Kidney (tissue), 14 donors: ENCODE results near the gene ITPR1. TPM values are rescaled to one million over a fixed set of nuclear protein-coding genes. Genes with fewer than 3 reads are reported as not detected.

Experiments used
- DNase-seq, 5 donors: peaks; one replicate each; pipeline ENCODE4 v3.0.0-alpha.2; 2013 to 2020
- FAIRE-seq: peaks from 2 replicates; lab custom pipeline; 2012; peaks lifted over from hg19 to GRCh38; lab: Jason Lieb, UNC
- H3K27ac ChIP-seq, 2 donors: one replicate each; pipeline ENCODE4 v1.7.0; 2013; ENCODE audit warnings: low read depth in 2 of 2, low read length in 2 of 2, inconsistent platforms in 1 of 2
- H3K27me3 ChIP-seq: one replicate; pipeline ENCODE4 v1.7.1; 2013; ENCODE audit warnings: low read length, inconsistent platforms; ENCODE audit not compliant: control insufficient read depth, insufficient read depth
- H3K36me3 ChIP-seq, 3 donors: one replicate each; pipeline versions ENCODE4 v1.7.0 to v1.7.1; 2013; ENCODE audit warnings: low read length in 3 of 3, control low read depth in 1 of 3, inconsistent platforms in 1 of 3; ENCODE audit not compliant: insufficient read depth in 3 of 3, control insufficient read depth in 2 of 3
- H3K4me1 ChIP-seq, 3 donors: one replicate each; pipeline versions ENCODE4 v1.7.0 to v1.7.1; 2013; ENCODE audit warnings: low read length in 3 of 3, inconsistent platforms in 1 of 3, low read depth in 1 of 3; ENCODE audit not compliant: control insufficient read depth in 2 of 3, insufficient read depth in 2 of 3
- H3K4me3 ChIP-seq, 3 donors: one replicate each; pipeline versions ENCODE4 v1.7.0 to v1.8.1; 2013; ENCODE audit warnings: low read length in 3 of 3, control low read depth in 1 of 3, inconsistent platforms in 1 of 3
- H3K9ac ChIP-seq, 3 donors: one replicate each; pipeline versions ENCODE4 v1.7.0 to v1.7.1; 2013; ENCODE audit warnings: low read length in 3 of 3, control low read depth in 1 of 3, inconsistent platforms in 1 of 3
- H3K9me3 ChIP-seq, 3 donors: one replicate each; pipeline versions ENCODE4 v1.7.0 to v1.7.1; 2013; ENCODE audit warnings: low read length in 3 of 3, control low read depth in 1 of 3, inconsistent platforms in 1 of 3; ENCODE audit not compliant: control insufficient read depth in 2 of 3, insufficient read depth in 1 of 3
- CTCF ChIP-seq: IDR thresholded peaks from 3 replicates; pipeline ENCODE4 v1.5.1; 2012; ENCODE audit warnings: mild to moderate bottlenecking, moderate library complexity, borderline replicate concordance; ENCODE audit not compliant: insufficient read depth; ENCODE audit errors: extremely low read depth
- intact Hi-C: fragments of 100-400 bp; cut with DNase I; formaldehyde crosslinking; loops from one replicate; pipeline ENCODE4 v1.11.1; 2022
- polyA plus RNA-seq: library from polyadenylated mRNA; stranded (reverse); fragments of 350-450 nt; fragmentation: Illumina TruSeq; extraction: RNeasy Lipid Tissue Mini Kit (QIAGEN cat#74804); gene quantifications from one replicate; pipeline ENCODE4 v1.2.3, GENCODE V29; 2014; ENCODE audit warnings: low read depth, low replicate concordance; ENCODE audit not compliant: insufficient read depth
- total RNA-seq: library from RNA; stranded (reverse); fragmentation: NEBNext Ultra II Directional; extraction: Animal tissue kit (Norgen Biotek cat#: 25700); gene quantifications from one replicate; pipeline ENCODE4 v1.2.1, GENCODE V29; 2021
- donor health status: control.
- donor health status: control.
- donor health status: control.
- donor health status: control.
- donor health status: control.
- donor health status: DM: yes; HTN: yes; CAD: no.
- donor health status: Normal renal cell carcinoma (clear cell type).

The ITPR1 gene
- total and polyA plus RNA-seq, 2 donors from 2014 or later: 30.2 to 81.2 TPM

DNA sequence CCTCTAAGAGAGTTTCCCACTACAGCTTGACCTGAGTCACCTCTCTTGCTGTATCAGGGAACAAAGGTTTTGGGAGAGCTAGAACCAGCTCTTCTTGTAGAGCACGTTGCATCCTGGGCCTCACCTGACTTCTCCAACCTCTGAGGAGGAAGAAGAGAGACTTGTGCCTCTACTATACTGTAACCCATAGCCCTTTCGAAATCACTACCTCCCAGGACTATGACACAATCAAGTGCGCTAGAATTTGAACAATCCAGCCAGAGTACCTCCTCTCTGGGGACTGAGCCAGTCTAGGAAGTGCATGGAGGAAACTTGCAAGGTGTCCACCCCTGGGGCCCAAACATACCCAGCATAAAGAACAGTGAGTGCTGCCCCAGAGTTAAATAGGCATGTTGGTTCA is 293.3 kb downstream of the ITPR1 start:
- no peak overlapping the region for H3K4me3 ChIP-seq
- no peak for TF ChIP-seq CTCF
- H3K27ac ChIP-seq: no peak overlapping the region
- H3K9ac ChIP-seq: no peak overlapping the region
- peaks cover 0 to 3% (median 0%) of the 10 kb centered on the region in 3 donors for H3K9me3 ChIP-seq
- DNase-seq (no peak), FAIRE-seq (no peak)
- no peaks in the 10 kb centered on the region for H3K4me1 ChIP-seq
- H3K27me3 ChIP-seq: no peaks in the 10 kb centered on the region
- intact Hi-C loops: no loop called here
- peaks cover 9 to 24% (median 16%) of the 10 kb centered on the region in 3 donors for H3K36me3 ChIP-seq

DNA sequence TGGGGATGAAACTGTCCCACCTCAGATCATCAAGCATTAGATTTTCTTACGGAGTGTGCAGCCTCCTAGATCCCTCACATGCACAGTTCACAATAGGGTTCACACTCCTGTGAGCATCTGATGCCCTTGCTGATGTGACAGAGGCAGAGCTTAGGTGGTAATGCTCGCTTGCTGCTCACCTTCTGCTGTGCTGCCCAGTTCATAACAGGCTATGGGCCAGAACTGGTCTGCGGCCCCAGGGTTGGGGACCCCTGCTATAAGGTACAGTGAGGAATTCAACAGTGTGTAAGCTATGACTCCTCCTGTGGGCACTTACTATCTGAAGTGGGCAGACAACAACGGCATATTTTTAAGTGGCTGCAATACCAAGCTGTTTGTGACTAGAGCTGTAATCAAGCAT is 298.2 kb downstream of the ITPR1 start:
- no peak for FAIRE-seq
- no peaks in the 10 kb centered on the region for H3K27me3 ChIP-seq
- H3K9ac ChIP-seq: no peak overlapping the region
- DNase-seq: no peak
- H3K9me3 ChIP-seq: peaks cover 0 to 3% (median 0%) of the 10 kb centered on the region in 3 donors
- H3K4me1 ChIP-seq: no peaks in the 10 kb centered on the region
- no peak overlapping the region for H3K27ac ChIP-seq
- intact Hi-C loops: no loop called here
- H3K4me3 ChIP-seq: no peak overlapping the region
- TF ChIP-seq CTCF: no peak
- peaks cover 9 to 46% (median 11%) of the 10 kb centered on the region in 3 donors for H3K36me3 ChIP-seq

GRCh38 chr3:4793311-4793710 is 300.2 kb downstream of the ITPR1 start:
- intact Hi-C loops: no loop called here
- H3K9me3 ChIP-seq: peaks cover 0 to 10% (median 0%) of the 10 kb centered on the region in 3 donors
- no peak for TF ChIP-seq CTCF
- H3K9ac ChIP-seq: no peak overlapping the region
- DNase-seq (no peak), FAIRE-seq (no peak)
- no peaks in the 10 kb centered on the region for H3K27me3 ChIP-seq
- H3K4me3 ChIP-seq: no peak overlapping the region
- no peak overlapping the region for H3K27ac ChIP-seq
- H3K36me3 ChIP-seq: peaks cover 11 to 53% (median 14%) of the 10 kb centered on the region in 3 donors
- no peaks in the 10 kb centered on the region for H3K4me1 ChIP-seq

DNA sequence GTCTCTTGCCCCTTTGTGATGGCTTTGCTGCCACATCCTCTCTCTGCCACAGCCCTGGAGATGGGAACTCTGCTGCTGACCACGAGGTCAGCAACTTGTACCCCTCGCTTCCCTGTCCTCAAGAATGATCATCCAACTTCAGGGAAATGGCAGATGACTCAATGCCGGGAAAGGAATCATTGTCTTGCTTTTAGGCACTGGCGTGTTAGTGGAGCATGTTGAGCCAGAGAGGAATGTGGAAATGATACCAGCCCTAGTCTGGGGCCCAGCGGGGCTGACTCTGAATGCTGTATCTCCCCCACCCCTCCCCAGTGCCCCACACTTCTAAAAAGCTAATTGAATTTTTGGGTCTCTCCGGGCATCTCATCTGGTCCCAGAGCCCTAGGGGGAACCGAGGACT is 301.2 kb downstream of the ITPR1 start:
- FAIRE-seq: no peak
- peaks cover 8 to 43% (median 16%) of the 10 kb centered on the region in 3 donors for H3K36me3 ChIP-seq

More for the DNA sequence above, 301.2 kb downstream of the ITPR1 start:
- Histone ChIP-seq H3K4me1 (no peaks in the 10 kb centered on the region), H3K9ac (no peak overlapping the region), H3K9me3 (peaks cover 0 to 10% (median 0%) of the 10 kb centered on the region in 3 donors), H3K4me3 (no peak overlapping the region), H3K27ac (no peak overlapping the region), H3K27me3 (no peaks in the 10 kb centered on the region)
- no peak for DNase-seq
- no peak for TF ChIP-seq CTCF
- intact Hi-C loops: no loop called here
